Measurements from ENCODE around the gene EID3.

EID3 gene

DNA sequence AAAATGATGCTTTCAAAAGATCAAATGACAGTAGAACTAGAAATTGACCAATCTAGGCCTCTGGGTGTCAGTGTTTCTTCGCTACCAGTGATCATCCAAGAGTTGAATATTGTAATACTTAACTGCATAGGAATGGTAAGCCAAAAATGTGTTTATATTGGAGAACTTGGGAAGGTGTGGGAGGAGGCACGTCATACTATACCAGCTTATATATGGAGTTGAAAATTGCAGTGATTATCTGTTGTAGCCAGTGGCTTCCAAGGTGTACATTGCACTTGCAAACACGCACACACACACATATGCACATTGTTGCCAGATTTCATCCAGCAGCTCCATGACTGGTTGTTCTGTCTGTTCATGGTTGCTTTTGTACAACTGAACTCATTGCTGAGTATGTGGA is 36.1 kb downstream of the EID3 start:
- DNase-seq (ENCODE audit: low read depth), result no peak

GRCh38 chr12:104340177-104340576 is 36.6 kb downstream of the EID3 start:
- DNase-seq (ENCODE audit: low read depth), result no peak

DNA sequence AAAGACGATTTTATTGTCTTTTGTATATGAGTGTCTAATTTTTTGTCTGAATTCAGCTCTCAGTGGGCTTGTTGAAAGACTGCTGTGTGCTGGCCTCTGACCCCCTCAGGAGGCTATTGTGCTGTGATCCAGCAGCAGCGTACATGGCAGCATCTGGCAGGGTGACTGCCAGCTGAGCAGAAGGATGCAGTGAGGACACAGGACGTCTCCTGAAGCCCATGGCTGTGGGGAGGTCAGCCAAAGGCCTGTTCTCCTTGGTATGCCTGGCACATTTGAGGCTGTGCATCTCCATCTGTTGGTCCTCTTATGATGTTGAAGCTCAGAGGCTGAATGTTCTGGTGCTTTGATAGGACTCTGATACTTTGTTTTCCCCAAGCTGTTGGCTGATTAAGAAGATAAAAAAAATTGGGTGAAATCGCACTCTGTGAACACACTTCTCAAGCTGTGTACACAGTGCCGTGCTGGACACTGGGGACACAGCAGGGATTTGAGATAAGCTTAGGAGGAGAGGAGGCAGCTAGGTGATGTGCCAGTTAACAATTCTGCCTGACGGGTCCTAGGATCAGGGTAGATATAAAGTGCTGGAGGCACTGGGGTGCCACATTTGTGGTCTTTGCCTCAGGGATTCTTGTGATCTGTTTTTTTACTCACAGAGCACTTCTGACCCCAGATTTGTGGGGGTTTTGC is 37.5 kb downstream of the EID3 start:
- DNase-seq (ENCODE audit: low read depth), result no peak

DNA sequence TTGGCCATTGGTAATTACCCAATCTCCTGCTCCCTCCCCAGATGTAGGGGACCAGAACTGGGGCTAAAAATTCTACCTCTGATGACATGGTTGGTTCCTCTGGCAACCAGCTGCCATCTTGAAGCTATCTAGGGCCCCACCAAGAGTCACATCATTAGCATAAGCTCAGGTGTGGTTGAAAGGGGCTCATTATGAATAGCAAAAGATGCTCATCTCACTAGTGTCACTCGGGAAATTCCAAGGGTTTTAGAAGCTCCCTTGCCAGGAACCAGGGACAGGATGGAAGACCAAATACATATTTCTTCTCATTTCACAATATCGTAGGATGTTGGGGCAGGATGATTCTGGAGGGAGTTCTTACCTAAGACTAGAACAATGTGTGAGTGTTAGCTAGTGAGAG is 38.6 kb downstream of the EID3 start:
- no peak for DNase-seq (ENCODE audit: low read depth)

- DNase-seq (ENCODE audit: low read depth), result no peak
Observed at GRCh38 chr12:104342635-104343249, 39.2 kb downstream of the EID3 start.

GRCh38 chr12:104344682-104345081 is 41.1 kb downstream of the EID3 start:
- no peak for DNase-seq (ENCODE audit: low read depth)

- DNase-seq (ENCODE audit: low read depth), result no peak
Observed at GRCh38 chr12:104345234-104346066, 41.9 kb downstream of the EID3 start.

- no peak for DNase-seq (ENCODE audit: low read depth)
Observed at GRCh38 chr12:104347374-104348075, 44.0 kb downstream of the EID3 start.

DNA sequence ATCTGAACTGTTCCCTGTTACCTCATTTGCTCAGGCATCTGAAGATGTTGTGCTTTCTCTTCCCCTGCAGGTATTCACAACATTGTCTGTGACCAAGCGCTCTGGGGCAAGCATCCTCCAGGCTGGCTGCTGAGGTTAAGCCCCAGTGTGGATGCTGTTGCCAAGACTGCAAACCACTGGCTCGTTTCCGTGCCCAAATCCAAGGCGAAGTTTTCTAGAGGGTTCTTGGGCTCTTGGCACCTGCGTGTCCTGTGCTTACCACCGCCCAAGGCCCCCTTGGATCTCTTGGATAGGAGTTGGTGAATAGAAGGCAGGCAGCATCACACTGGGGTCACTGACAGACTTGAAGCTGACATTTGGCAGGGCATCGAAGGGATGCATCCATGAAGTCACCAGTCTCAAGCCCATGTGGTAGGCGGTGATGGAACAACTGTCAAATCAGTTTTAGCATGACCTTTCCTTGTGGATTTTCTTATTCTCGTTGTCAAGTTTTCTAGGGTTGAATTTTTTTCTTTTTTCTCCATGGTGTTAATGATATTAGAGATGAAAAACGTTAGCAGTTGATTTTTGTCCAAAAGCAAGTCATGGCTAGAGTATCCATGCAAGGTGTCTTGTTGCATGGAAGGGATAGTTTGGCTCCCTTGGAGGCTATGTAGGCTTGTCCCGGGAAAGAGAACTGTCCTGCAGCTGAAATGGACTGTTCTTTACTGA is 44.9 kb downstream of the EID3 start:
- no peak for DNase-seq (ENCODE audit: low read depth)

DNA sequence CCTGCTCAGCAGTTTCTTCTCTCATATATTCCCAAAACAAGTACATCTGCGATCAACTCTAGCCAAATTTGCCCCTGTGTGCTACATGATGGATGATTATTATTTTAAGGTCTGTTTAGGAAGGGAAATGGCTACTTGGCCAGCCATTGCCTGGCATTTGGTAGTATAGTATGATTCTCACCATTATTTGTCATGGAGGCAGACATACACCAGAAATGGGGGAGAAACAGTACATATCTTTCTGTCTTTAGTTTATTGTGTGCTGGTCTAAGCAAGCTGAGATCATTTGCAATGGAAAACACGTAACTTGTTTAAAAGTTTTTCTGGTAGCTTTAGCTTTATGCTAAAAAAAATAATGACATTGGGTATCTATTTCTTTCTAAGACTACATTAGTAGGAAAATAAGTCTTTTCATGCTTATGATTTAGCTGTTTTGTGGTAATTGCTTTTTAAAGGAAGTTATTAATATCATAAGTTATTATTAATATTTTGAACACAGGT is 45.5 kb downstream of the EID3 start:
- DNase-seq (ENCODE audit: low read depth), result no peak

DNA sequence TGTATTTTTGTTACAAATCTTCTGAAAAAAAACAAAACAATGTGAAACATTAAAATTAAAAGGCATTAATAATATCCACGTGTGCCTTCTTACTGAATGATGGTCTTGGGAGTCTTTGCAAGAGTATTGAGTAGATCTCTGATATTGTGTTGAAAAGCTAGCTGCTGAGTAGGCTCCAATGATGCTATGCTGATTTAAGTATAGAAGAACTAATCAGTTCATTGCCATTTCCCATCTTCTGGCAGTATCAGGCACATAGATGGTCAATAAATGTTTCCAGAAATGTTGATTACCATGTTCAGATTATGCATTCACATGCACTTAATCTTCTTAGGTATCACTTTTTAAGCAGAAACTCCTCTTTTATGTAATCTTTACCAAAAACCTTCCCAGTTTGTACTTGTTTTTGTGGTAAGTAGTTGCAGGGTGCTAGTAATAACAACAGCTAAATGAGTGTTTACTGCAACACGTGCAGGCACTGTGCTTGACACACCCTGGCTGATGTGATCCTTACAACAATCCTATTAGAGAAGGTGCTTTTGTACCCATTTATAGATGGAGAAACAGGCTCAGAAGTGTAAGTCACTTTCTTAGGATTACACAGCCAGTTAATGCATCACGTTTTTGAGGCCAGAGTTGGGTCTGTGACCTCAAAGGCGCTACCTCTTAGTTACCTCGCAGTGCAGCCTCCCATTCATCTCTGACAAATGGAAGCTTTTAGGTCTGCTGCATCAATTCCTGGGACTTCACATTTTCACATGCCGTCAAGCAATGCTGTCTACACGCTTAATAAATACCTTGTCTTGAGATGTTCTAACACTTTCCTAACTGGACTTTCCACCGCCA is 46.9 kb downstream of the EID3 start:
- no peak for DNase-seq (ENCODE audit: low read depth)

GRCh38 chr12:104351057-104351983 is 47.8 kb downstream of the EID3 start:
- DNase-seq (ENCODE audit: low read depth), result no peak

DNA sequence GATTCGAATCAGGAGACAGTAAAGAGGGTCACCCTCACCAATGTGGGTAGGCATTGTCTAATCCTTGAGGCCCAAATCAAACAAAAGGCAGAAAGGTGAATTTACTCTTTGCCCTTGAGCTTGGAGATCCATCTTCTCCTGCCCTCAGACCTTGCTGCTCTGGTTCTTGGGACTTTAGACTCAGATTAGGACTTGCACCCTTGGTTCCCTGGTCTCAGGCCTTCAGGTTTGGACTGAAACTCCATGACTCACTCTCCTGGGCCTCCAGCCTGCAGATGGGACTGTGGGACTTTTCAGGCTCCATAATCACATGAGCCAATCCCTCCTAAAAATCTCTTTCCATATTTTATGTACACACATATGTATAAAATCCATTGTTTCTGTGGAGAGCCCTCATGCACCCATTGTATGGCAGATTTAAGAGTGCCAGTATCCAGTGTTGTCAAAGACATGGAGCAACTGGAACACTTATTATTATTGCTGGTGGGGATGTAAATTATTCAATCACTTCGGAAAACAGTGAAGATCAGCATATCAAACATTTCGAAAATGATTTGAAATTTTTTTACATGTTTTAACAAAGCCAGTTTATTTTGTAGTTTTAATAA is 48.7 kb downstream of the EID3 start:
- DNase-seq (ENCODE audit: low read depth), result no peak

DNA sequence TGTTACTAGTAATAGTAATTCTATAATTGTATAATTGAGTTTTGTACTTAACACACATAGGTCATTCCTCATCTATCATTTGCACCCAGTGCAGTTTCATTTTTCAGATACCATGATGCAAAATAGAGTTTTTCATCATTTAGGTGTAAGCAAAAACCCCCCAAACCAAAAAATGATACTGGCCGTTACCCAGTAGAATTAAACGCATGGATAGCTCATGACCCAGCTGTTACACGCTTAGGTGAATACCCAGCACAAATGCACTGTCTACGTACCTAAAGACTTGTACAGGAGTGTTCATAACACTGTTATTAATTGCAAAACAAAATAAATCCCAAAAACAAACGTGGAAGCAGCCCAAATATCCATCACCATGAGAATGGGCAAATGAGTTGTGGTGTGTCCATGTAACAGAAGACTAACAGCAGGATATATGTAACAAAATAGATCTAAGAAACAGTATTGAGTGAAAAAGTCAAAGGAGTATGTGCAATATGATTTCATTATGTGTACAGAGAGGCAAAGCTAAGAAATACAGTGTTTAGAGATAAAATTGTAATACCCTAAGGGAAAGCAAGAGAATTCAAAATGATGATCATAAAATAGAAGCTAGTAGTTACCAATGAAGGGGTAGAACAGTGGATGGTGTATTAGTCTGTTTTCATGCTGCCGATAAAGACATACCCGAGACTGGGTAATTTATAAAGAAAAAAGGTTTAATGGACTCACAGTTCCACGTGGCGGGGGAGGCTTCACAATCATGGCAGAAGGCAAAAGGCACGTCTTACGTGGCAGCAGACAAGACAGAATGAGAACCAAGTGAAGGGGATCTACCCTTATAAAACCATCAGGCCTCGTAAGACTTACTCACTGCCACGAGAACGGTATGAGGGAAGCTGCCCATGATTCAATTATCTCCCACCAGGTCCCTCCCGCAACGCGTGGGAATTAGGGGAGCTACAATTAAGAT is 49.8 kb downstream of the EID3 start:
- no peak for DNase-seq (ENCODE audit: low read depth)

DNA sequence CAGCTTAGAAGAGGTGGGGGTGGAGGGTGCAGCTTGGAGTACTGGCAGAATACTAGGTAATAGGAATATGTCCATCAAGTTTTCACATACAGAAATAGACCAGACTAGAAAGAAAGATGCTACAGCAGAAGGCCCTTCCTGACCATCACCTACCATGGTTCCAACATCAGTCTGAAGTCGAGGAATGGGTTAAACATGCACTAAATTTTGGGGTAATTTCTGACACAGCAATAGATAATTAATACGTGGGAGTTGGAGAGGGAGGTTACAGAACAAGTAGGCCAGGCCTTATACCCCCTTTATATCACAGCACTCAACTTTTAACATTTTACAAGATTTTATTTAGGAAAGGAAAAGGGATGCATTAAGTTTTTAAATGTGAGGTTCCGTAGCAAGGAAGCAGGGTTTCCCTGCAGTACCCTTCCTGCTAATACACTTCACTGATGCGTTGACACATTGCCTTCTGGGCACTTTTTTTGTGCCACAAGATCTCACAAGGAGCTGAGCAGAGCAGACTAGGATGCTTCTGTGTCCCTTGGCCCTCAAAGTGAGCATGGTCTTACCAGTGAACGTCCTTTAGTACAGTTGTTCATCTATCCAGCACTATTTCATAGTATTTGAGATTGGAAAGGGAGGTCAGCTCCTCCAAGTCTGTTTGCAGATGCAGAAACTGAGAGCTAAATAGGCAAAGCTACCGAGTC is 50.8 kb downstream of the EID3 start:
- no peak for DNase-seq (ENCODE audit: low read depth)
